D721Med (cell line): ENCODE results near the gene ALDH4A1.
"Not testable (repeated sequence)": the region's sequence is repeated elsewhere in the genome, so short reads cannot be mapped to it uniquely, and the experiment has no call there.

Experiments used
- DNase-seq: peaks from one replicate; pipeline ENCODE4 v3.0.0; 2011; ENCODE audit warnings: low spot score; ENCODE audit not compliant: insufficient read length
- FAIRE-seq: peaks from 2 replicates; lab custom pipeline; 2011; peaks lifted over from hg19 to GRCh38; lab: Jason Lieb, UNC
- TF ChIP-seq, protein P1 (sequence below): IDR thresholded peaks from 2 replicates; pipeline ENCODE4 v1.5.1; 2012; ENCODE audit warnings: mild to moderate bottlenecking, control low read depth; ENCODE audit not compliant: insufficient read depth; ENCODE audit errors: missing control alignments

ALDH4A1 gene

DNA sequence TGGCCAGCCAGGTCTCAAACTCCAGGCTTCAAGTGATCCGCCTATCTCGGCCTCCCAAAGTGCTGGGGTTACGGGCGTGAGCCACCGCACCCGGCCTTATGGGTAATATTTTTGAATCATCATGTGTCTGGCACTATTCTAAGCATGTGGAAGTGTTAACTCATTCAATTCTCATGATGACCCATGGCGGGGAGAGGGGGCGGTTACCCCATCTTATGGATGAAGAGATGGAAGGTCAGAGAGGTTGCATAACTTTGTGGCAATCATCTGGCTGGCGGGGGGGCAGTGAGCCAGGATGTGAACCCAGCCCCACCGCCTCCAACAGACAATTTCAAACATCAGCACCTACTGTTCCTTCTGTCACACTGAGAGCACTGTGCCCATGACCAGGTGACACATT, 31.4 kb downstream of the ALDH4A1 start:
- TF ChIP-seq, protein P1, sequence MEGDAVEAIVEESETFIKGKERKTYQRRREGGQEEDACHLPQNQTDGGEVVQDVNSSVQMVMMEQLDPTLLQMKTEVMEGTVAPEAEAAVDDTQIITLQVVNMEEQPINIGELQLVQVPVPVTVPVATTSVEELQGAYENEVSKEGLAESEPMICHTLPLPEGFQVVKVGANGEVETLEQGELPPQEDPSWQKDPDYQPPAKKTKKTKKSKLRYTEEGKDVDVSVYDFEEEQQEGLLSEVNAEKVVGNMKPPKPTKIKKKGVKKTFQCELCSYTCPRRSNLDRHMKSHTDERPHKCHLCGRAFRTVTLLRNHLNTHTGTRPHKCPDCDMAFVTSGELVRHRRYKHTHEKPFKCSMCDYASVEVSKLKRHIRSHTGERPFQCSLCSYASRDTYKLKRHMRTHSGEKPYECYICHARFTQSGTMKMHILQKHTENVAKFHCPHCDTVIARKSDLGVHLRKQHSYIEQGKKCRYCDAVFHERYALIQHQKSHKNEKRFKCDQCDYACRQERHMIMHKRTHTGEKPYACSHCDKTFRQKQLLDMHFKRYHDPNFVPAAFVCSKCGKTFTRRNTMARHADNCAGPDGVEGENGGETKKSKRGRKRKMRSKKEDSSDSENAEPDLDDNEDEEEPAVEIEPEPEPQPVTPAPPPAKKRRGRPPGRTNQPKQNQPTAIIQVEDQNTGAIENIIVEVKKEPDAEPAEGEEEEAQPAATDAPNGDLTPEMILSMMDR, result no peak
- no peak for FAIRE-seq
- no peak for DNase-seq

DNA sequence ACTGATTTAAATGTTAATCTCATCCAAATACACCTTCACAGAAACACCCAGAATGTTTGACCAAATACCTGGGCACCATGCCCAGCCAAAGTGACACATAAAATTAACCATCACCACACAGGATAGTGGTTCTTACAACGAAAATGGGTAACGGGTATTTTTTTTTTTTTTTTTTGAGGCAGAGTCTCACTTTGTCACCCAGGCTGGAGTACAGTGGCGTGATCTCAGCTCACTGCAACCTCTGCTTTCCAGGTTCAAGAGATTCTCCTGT, 31.8 kb downstream of the ALDH4A1 start:
- DNase-seq, FAIRE-seq: not testable (repeated sequence)

DNA sequence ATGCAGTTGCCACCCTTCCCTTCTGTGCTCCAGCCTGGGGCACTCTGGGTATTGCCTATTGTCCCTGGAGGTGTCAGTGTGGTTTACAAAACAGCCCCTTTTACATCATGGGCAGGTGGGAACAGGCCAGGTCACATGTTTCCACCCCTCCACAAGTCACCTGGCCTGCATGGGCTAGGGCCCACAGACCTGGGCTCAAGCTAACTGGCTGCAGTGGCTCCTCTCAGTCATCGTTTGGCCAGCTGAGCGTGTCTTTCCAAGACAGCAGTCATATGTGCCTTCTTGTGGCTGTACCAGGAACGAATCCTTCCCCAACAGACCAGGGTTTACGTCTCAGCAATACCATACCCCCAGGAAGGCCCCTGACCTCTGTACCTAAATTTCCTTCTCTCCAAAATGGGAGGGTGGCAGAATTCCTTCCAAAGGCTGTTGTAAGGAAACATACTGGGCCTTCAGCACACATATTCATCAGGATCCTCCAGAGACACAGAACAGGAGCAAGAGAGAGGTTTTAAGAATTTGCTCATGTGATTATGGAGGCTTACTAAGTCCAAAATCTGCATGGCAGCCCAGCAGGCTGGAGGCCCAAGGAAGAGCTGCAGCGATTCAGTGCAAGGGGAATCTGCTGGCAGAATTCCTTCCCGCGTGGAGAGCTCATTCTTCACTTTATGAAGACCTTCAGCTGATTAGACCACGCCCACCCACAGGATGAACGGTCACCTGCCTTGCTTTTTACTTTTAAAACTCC, 32.3 kb downstream of the ALDH4A1 start:
- FAIRE-seq, result no peak
- TF ChIP-seq, protein P1, result no peak
- DNase-seq, result no peak

DNA sequence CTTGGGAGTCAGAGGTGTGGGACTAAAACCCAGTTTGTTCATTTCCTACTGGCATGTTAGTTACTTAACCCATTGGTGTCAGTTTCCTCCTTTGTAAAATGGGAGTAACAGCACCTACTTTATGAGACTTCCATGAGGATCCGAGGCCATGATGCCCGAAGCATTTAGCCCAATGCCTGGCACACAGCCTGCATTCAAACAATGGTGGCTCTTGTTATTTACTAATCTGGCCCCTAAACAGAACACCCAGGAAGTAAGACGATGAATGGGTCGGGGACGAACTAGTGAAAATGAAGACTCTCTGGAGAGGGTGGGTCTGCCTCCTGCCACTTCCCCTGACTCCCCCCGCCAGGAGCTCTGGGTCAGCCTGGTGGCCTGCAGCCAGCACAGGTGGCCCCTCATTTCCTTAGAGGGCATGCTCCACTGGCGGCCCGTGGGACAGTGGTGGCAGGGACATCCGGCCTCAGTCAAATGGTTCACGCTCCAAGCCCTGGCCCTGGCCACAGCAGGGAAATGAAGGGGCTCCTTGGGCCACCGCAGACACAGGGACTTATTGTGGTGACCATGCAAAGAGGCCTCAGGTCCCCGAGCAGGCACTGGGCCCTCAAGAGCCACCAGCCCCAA, 33.4 kb downstream of the ALDH4A1 start:
- TF ChIP-seq, protein P1, result no peak
- no peak for DNase-seq
- no peak for FAIRE-seq

DNA sequence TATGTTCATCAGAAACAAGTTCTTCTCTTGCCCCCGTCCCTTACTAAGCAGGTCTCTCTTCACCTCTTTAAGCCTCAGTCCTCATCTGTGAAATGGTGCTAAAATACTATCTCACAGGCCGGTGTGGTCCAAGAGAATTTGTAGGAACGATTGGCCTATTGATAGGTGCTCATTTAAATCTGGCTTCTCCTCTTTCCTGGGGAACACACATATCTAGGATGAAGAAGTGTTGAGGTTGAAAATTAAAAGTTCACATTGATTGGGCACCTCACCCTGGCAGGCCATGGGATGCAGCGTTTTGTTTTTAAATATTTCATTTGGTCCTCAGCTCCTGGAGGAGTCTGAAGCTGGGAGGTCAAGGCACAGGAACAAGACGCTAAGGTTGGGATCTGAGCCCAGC, 34.0 kb downstream of the ALDH4A1 start:
- DNase-seq (no peak), FAIRE-seq (no peak)

DNA sequence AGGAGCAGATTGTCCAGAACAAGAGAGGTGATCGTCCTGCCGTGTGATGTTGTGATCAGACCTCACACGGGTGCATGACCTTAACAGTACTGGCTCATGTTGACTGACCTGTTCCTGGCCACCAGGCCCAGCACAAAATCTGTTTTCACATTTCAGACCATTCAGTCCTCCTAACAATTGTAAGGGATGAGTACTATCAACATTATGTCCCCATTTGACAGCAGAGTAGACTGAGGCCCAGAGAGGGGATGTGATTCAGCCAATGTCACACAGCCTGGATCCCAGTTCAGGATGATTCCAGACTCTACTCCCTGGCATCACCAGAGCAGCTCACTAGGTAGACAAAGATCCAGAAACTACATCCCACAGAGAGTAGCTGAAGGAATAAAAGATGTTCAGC, 35.5 kb downstream of the ALDH4A1 start:
- DNase-seq (no peak), FAIRE-seq (no peak)
- TF ChIP-seq, protein P1, result no peak

More for the DNA sequence above, 34.0 kb downstream of the ALDH4A1 start:
- TF ChIP-seq, protein P1, result no peak

DNA sequence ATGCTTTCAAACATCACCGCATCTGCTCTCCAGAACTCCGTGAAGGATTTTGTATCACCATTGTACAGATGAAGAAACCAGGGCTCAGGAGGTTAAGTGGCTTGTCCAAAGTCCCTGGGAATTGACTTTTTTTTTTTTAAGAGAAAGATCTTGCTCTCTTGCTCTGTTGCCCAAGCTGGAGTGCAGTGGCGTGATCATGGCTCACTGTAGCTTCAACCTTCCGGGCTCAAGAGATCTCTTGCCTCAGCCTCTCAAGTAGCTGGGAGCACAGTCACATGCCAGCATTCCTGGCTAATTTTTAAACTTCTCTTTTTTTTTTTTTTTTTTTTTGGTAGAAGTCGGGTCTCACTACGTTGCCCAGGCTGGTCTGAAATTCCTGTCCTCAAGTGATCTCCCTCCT, 36.0 kb downstream of the ALDH4A1 start:
- TF ChIP-seq, protein P1, result no peak
- DNase-seq (no peak), FAIRE-seq (no peak)
